IPS-18c (cell line): ENCODE results near the gene CCDC3.
A peak's percentile ranks its signal among the peaks of the same experiment; 100 is the strongest.
"Not testable (repeated sequence)": the region's sequence is repeated elsewhere in the genome, so short reads cannot be mapped to it uniquely, and the experiment has no call there.

Experiments used
- H3K4me3 ChIP-seq: 2 replicates; pipeline ENCODE4 v1.7.0; 2013; ENCODE audit warnings: low read depth, mild to moderate bottlenecking, low read length, moderate library complexity; ENCODE audit not compliant: insufficient read depth
- H3K9me3 ChIP-seq: one replicate; pipeline ENCODE4 v1.6.1; 2013; ENCODE audit warnings: mild to moderate bottlenecking, low read length, moderate library complexity; ENCODE audit not compliant: control insufficient read depth, insufficient read depth

The CCDC3 gene

GRCh38 chr10:13001041-13001886 lies at the start of gene CCDC3:
CCDC3 (minus strand) TSS chr10:13001713; CDS start chr10:13001570, 143 bp downstream.
- H3K4me3 ChIP-seq, result peak within 1 kb of the TSS; percentile 54

GRCh38 chr10:13051126-13051694 lies 49.7 kb upstream of the CCDC3 start:
- H3K4me3 ChIP-seq, result no peak overlapping the region

More at GRCh38 chr10:13001041-13001886, at the start of gene CCDC3:
- no peaks in the 10 kb centered on the region for H3K9me3 ChIP-seq

GRCh38 chr10:13049774-13050420 lies 48.4 kb upstream of the CCDC3 start:
- no peak overlapping the region for H3K4me3 ChIP-seq
- H3K9me3 ChIP-seq, result no peaks in the 10 kb centered on the region

More at GRCh38 chr10:13051126-13051694, 49.7 kb upstream of the CCDC3 start:
- H3K9me3 ChIP-seq, result peaks cover 2% of the 10 kb centered on the region

- Histone ChIP-seq H3K4me3 (no peak overlapping the region), H3K9me3 (no peaks in the 10 kb centered on the region)
These were observed 47.2 kb upstream of the CCDC3 start for GRCh38 chr10:13048762-13049161.

GRCh38 chr10:13047529-13048206 lies 46.2 kb upstream of the CCDC3 start:
- no peaks in the 10 kb centered on the region for H3K9me3 ChIP-seq
- no peak overlapping the region for H3K4me3 ChIP-seq

GRCh38 chr10:13046851-13047528 lies 45.5 kb upstream of the CCDC3 start:
- Histone ChIP-seq H3K9me3 (no peaks in the 10 kb centered on the region), H3K4me3 (no peak overlapping the region)

GRCh38 chr10:13043520-13043919 lies 42.0 kb upstream of the CCDC3 start:
- Histone ChIP-seq H3K9me3 (no peaks in the 10 kb centered on the region), H3K4me3 (no peak overlapping the region)

GRCh38 chr10:13039761-13040160 lies 38.2 kb upstream of the CCDC3 start:
- Histone ChIP-seq H3K4me3 (no peak overlapping the region), H3K9me3 (no peaks in the 10 kb centered on the region)

GRCh38 chr10:13038391-13038790 lies 36.9 kb upstream of the CCDC3 start:
- H3K4me3 ChIP-seq, result no peak overlapping the region
- no peaks in the 10 kb centered on the region for H3K9me3 ChIP-seq

- Histone ChIP-seq H3K9me3 (no peaks in the 10 kb centered on the region), H3K4me3 (no peak overlapping the region)
These were observed 36.3 kb upstream of the CCDC3 start for GRCh38 chr10:13037832-13038231.

- Histone ChIP-seq H3K4me3 (no peak overlapping the region), H3K9me3 (no peaks in the 10 kb centered on the region)
These were observed 35.3 kb upstream of the CCDC3 start for GRCh38 chr10:13036841-13037240.

- not testable (repeated sequence) for H3K9me3 ChIP-seq, H3K4me3 ChIP-seq
These were observed 34.2 kb upstream of the CCDC3 start for GRCh38 chr10:13035731-13036130.

- no peaks in the 10 kb centered on the region for H3K9me3 ChIP-seq
- H3K4me3 ChIP-seq, result no peak overlapping the region
These were observed 25.4 kb upstream of the CCDC3 start for GRCh38 chr10:13026873-13027272.

GRCh38 chr10:13023754-13024153 lies 22.2 kb upstream of the CCDC3 start:
- Histone ChIP-seq H3K9me3 (no peaks in the 10 kb centered on the region), H3K4me3 (no peak overlapping the region)

GRCh38 chr10:13019280-13019679 lies 17.8 kb upstream of the CCDC3 start:
- H3K9me3 ChIP-seq, result no peaks in the 10 kb centered on the region
- H3K4me3 ChIP-seq, result no peak overlapping the region

GRCh38 chr10:13018171-13018570 lies 16.7 kb upstream of the CCDC3 start:
- Histone ChIP-seq H3K4me3 (no peak overlapping the region), H3K9me3 (no peaks in the 10 kb centered on the region)

- H3K4me3 ChIP-seq, result no peak overlapping the region
- H3K9me3 ChIP-seq, result no peaks in the 10 kb centered on the region
These were observed 15.4 kb upstream of the CCDC3 start for GRCh38 chr10:13016886-13017285.
